OCI-LY1 (cell line): ENCODE results near the gene SAC3D1.
"Not testable (repeated sequence)": the region's sequence is repeated elsewhere in the genome, so short reads cannot be mapped to it uniquely, and the experiment has no call there.

Experiments
- H2AFZ ChIP-seq: fragments of 200-600 bp; sonication (generic), shearing (Covaris generic); 2 replicates; pipeline ENCODE4 v1.6.0; 2014; ENCODE audit warnings: antibody characterized with exemption, mild to moderate bottlenecking, low read length
- H3F3A ChIP-seq: fragments of 200-600 bp; sonication (generic), shearing (Covaris generic); 2 replicates; pipeline ENCODE4 v1.6.0; 2014; ENCODE audit warnings: mild to moderate bottlenecking, antibody characterized with exemption, low read length, moderate library complexity; ENCODE audit not compliant: insufficient read depth
- H3K27ac ChIP-seq: fragments of 200-600 bp; sonication (generic); 2 replicates; pipeline ENCODE4 v1.5.1; 2014; ENCODE audit warnings: low read length, mixed run types, mild to moderate bottlenecking, low read depth; ENCODE audit not compliant: poor library complexity, severe bottlenecking
- H3K27me3 ChIP-seq: fragments of 200-600 bp; sonication (generic); 2 replicates; pipeline ENCODE4 v1.6.0; 2014; ENCODE audit warnings: antibody characterized with exemption, mild to moderate bottlenecking, low read length, moderate library complexity; ENCODE audit not compliant: insufficient read depth
- H3K36me3 ChIP-seq: fragments of 200-600 bp; sonication (generic); 2 replicates; pipeline ENCODE4 v1.6.1; 2014; ENCODE audit warnings: mild to moderate bottlenecking, antibody characterized with exemption, low read length, moderate library complexity, mixed read lengths; ENCODE audit not compliant: insufficient read depth
- H3K4me1 ChIP-seq: fragments of 200-600 bp; sonication (generic); 2 replicates; pipeline ENCODE4 v1.5.1; 2014; ENCODE audit warnings: mild to moderate bottlenecking, low read length, moderate library complexity; ENCODE audit not compliant: insufficient read depth, severe bottlenecking
- H3K4me2 ChIP-seq: fragments of 200-600 bp; sonication (generic), shearing (Covaris generic); 2 replicates; pipeline ENCODE4 v1.6.1; 2014; ENCODE audit warnings: low read length
- H3K4me3 ChIP-seq: fragments of 200-600 bp; sonication (generic); 2 replicates; pipeline ENCODE4 v1.5.1; 2014; ENCODE audit warnings: low read length, low read depth, mild to moderate bottlenecking, mixed read lengths; ENCODE audit not compliant: poor library complexity, severe bottlenecking
- H3K79me2 ChIP-seq: fragments of 200-600 bp; shearing (Covaris generic); 2 replicates; pipeline ENCODE4 v1.6.1; 2016; ENCODE audit warnings: mixed run types, low read length, mixed read lengths; ENCODE audit not compliant: insufficient read depth
- H3K9ac ChIP-seq: fragments of 200-600 bp; sonication (generic), shearing (Covaris generic); 2 replicates; pipeline ENCODE4 v1.6.1; 2014; ENCODE audit warnings: mild to moderate bottlenecking, low read length, mixed read lengths
- H3K9me2 ChIP-seq: fragments of 200-600 bp; sonication (generic), shearing (Covaris generic); 2 replicates; pipeline ENCODE4 v1.6.1; 2014; ENCODE audit warnings: low read depth, mild to moderate bottlenecking, low read length, mixed read lengths
- H3K9me3 ChIP-seq: fragments of 200-600 bp; shearing (Covaris generic); 2 replicates; pipeline ENCODE4 v1.6.1; 2014; ENCODE audit warnings: low read length, mixed read lengths
- H4K20me1 ChIP-seq: fragments of 200-600 bp; sonication (generic), shearing (Covaris generic); 2 replicates; pipeline ENCODE4 v1.6.0; 2016; ENCODE audit warnings: mild to moderate bottlenecking, low read length; ENCODE audit not compliant: insufficient read depth
- EZH2 ChIP-seq: fragments of 200-600 bp; sonication (generic), shearing (Covaris generic); IDR thresholded peaks from 2 replicates; pipeline ENCODE4 v1.8.0; 2017; ENCODE audit warnings: borderline replicate concordance, mixed run types, mild to moderate bottlenecking, antibody characterized with exemption, low read length, moderate library complexity, mixed read lengths
- TF ChIP-seq, protein P1 (sequence below): fragments of 200-600 bp; sonication (generic), shearing (Covaris generic); IDR thresholded peaks from 2 replicates; pipeline ENCODE4 v1.5.1; 2017; ENCODE audit warnings: mild to moderate bottlenecking, antibody characterized with exemption, low read length, moderate library complexity, mixed read lengths

SAC3D1 gene

DNA sequence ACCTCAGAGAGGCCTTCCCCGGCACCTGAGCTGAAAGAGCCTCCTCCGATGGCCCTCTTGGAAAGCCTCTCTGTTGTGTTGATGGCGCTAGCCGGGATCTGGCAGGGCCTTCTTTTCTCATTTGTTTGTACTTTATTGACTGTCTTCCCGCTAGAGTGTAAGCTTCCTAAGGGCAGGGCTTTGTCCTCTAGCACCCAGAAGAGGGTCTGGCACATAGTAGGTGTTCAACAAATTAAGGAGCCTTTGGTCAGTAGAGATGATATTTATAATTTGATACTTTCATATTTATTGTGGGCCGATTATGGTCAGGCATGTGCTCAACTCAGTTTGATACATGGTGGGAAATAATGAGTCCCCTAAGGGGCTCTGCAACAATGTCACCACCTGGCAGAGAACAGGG, 23.1 kb upstream of the SAC3D1 start:
- Histone ChIP-seq H3K4me3 (no peak overlapping the region), H4K20me1 (no peaks in the 10 kb centered on the region), H3K4me2 (no peak overlapping the region), H3K27me3 (no peaks in the 10 kb centered on the region), H3K36me3 (peaks cover 40% of the 10 kb centered on the region), H3K27ac (no peak overlapping the region), H3F3A (0 out of 2 replicates have a peak, but pooled peaks cover 3% of the 10 kb centered on the region), H3K9ac (no peak overlapping the region), H3K9me3 (no peaks in the 10 kb centered on the region), H3K79me2 (no peaks in the 10 kb centered on the region), H2AFZ (no peak overlapping the region), H3K4me1 (peaks cover 13% of the 10 kb centered on the region), H3K9me2 (no peaks in the 10 kb centered on the region)
- TF ChIP-seq, protein P1, sequence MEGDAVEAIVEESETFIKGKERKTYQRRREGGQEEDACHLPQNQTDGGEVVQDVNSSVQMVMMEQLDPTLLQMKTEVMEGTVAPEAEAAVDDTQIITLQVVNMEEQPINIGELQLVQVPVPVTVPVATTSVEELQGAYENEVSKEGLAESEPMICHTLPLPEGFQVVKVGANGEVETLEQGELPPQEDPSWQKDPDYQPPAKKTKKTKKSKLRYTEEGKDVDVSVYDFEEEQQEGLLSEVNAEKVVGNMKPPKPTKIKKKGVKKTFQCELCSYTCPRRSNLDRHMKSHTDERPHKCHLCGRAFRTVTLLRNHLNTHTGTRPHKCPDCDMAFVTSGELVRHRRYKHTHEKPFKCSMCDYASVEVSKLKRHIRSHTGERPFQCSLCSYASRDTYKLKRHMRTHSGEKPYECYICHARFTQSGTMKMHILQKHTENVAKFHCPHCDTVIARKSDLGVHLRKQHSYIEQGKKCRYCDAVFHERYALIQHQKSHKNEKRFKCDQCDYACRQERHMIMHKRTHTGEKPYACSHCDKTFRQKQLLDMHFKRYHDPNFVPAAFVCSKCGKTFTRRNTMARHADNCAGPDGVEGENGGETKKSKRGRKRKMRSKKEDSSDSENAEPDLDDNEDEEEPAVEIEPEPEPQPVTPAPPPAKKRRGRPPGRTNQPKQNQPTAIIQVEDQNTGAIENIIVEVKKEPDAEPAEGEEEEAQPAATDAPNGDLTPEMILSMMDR, result no peak
- TF ChIP-seq EZH2, result no peak

DNA sequence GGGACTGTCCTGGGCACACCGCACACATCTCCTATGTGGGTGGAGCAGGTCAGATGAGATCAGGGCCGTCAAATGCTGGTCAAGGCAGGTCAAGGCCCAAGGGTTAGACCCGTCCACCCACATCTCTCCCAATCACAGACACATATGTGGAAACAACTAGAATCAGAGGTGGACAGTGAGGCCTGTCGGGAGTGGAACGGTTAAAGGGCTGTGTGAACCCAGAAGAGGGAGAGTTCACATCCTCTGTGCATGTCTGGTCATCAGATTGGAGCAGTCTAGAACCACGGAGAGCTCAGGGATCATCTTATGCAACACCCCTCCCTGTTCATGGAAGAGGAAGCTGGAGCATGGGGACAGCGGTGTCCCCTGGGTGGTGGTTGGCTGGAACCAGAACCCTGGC, 21.2 kb upstream of the SAC3D1 start:
- H3K4me2 ChIP-seq, result no peak overlapping the region
- H3K4me1 ChIP-seq, result peaks cover 7% of the 10 kb centered on the region
- H3K27me3 ChIP-seq, result no peaks in the 10 kb centered on the region
- no peak for TF ChIP-seq EZH2
- H3K9me3 ChIP-seq, result no peaks in the 10 kb centered on the region
- H2AFZ ChIP-seq, result no peak overlapping the region
- H3F3A ChIP-seq, result no peaks in the 10 kb centered on the region
- no peak overlapping the region for H3K9ac ChIP-seq
- H3K79me2 ChIP-seq, result no peaks in the 10 kb centered on the region
- peaks cover 40% of the 10 kb centered on the region for H3K36me3 ChIP-seq
- H3K27ac ChIP-seq, result no peak overlapping the region
- H4K20me1 ChIP-seq, result no peaks in the 10 kb centered on the region
- no peaks in the 10 kb centered on the region for H3K9me2 ChIP-seq
- no peak overlapping the region for H3K4me3 ChIP-seq

DNA sequence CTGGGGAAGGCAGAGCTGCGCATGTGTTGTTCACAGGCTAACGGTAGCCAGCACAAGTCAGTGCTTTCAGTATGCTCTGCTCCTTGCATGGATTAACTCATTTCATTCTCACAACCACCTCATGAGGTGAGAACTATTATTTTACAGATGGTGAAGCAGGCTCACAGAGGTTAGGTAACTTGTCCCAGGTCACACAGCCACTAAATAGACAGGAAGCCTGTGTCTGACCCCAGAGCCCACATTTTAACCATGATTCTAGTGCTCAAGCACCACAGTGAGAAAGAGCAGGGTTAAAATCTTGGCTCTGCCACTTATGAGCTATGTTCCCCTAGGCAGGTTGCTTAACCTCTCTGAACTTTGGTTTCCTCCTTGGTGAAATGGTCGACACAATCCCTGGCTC, 20.0 kb upstream of the SAC3D1 start:
- H3K9me3 ChIP-seq, result no peaks in the 10 kb centered on the region
- no peak overlapping the region for H3K9ac ChIP-seq

DNA sequence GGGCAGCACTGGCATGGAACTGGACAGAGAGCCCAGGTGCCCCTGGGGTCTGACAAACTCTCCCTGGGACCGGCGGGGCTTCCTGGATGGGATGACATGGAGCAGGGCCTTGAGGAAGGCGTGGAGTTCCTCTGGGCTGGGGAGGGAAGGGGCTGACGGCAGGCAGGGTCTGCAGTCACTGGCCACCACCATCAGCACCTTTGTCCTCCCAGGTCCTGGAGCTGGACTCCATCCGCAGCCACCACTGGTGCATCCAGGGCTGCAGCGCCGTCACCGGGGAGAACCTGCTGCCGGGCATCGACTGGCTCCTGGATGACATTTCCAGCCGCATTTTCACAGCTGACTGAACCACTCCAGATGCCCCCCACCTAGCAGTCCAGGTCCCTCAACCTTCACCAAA, 19.5 kb upstream of the SAC3D1 start:
- TF ChIP-seq, protein P1, result no peak
- no peak for TF ChIP-seq EZH2
- H3K79me2 ChIP-seq, result no peaks in the 10 kb centered on the region
- no peaks in the 10 kb centered on the region for H3K4me1 ChIP-seq
- no peak overlapping the region for H3K4me2 ChIP-seq
- H3F3A ChIP-seq, result no peaks in the 10 kb centered on the region
- no peak overlapping the region for H3K9ac ChIP-seq
- no peaks in the 10 kb centered on the region for H3K9me2 ChIP-seq
- no peaks in the 10 kb centered on the region for H3K27me3 ChIP-seq
- peaks cover 40% of the 10 kb centered on the region for H3K36me3 ChIP-seq
- no peak overlapping the region for H3K4me3 ChIP-seq
- H2AFZ ChIP-seq, result no peak overlapping the region
- no peak overlapping the region for H3K27ac ChIP-seq
- no peaks in the 10 kb centered on the region for H3K9me3 ChIP-seq
- H4K20me1 ChIP-seq, result no peaks in the 10 kb centered on the region

More for the DNA sequence above, 20.0 kb upstream of the SAC3D1 start:
- no peaks in the 10 kb centered on the region for H3F3A ChIP-seq
- H3K9me2 ChIP-seq, result no peaks in the 10 kb centered on the region
- no peak overlapping the region for H3K27ac ChIP-seq
- peaks cover 40% of the 10 kb centered on the region for H3K36me3 ChIP-seq
- H3K4me1 ChIP-seq, result no peaks in the 10 kb centered on the region
- no peaks in the 10 kb centered on the region for H3K27me3 ChIP-seq
- H3K4me3 ChIP-seq, result no peak overlapping the region
- H3K4me2 ChIP-seq, result no peak overlapping the region
- H3K79me2 ChIP-seq, result no peaks in the 10 kb centered on the region
- H4K20me1 ChIP-seq, result no peaks in the 10 kb centered on the region
- TF ChIP-seq EZH2, result no peak
- TF ChIP-seq, protein P1, result no peak
- H2AFZ ChIP-seq, result no peak overlapping the region

DNA sequence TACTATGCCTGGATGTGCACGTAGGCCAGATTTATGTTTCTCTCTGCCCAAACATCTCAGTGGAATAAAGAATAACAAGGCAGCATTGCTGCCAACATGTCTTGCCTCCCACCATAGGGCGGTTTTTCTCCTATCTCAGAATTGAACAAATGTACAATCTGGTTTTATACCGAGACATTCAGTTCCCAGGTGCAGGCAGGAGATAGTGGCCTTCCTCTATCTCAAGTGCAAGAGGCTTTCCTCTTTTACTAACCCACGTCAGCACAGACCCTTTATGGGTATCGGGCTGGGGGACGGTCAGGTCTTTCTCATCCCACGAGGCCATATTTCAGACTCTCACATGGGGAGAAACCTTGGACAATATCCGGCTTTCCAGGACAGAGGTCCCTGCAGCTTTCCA, 17.5 kb upstream of the SAC3D1 start:
- not testable (repeated sequence) for H3F3A ChIP-seq, H3K9me2 ChIP-seq, H2AFZ ChIP-seq, H3K79me2 ChIP-seq, H3K27ac ChIP-seq, H3K9ac ChIP-seq, H3K27me3 ChIP-seq, H4K20me1 ChIP-seq, H3K4me3 ChIP-seq, H3K9me3 ChIP-seq, H3K4me2 ChIP-seq
- H3K36me3 ChIP-seq, result peaks cover 28% of the 10 kb centered on the region
- H3K4me1 ChIP-seq, result peaks cover 13% of the 10 kb centered on the region
